Endothelial cell of umbilical vein (primary cell): ENCODE measurements around the gene PSMB2. TPM values are rescaled to one million over a fixed set of nuclear protein-coding genes. Genes with fewer than 3 reads are reported as not detected.

ENCODE experiments used
- BruUV-seq: library from RNA; stranded (reverse); fragments of 400-500 nt; replicated peaks from 2 replicates; lab custom pipeline; 2021; lab: Mats Ljungman, UMichigan
- CTCF ChIA-PET: fragments of 300-600, 350-600 bp; sonication (Branson Sonifier 250); formaldehyde crosslinking; loops from one replicate; lab custom pipeline; 2021; ENCODE audit warnings: antibody characterized with exemption, inconsistent platforms; lab: Charles Lee
- POLR2A ChIA-PET: fragments of 300-600, 350-600 bp; sonication (Branson Sonifier 250); formaldehyde crosslinking; loops from one replicate; lab custom pipeline; 2021; ENCODE audit warnings: antibody characterized with exemption, inconsistent platforms; lab: Charles Lee
- DNase-seq: peaks from one replicate; pipeline ENCODE4 v3.0.0-alpha.2; 2011; ENCODE audit warnings: low read depth, low spot score
- FAIRE-seq: peaks from 2 replicates; lab custom pipeline; 2011; peaks lifted over from hg19 to GRCh38; lab: Jason Lieb, UNC
- H2AFZ ChIP-seq: 2 replicates; pipeline ENCODE4 v1.6.0; 2012; ENCODE audit warnings: low read depth, low read length, control low read depth, inconsistent platforms
- H3K27ac ChIP-seq: 2 replicates; pipeline ENCODE4 v1.5.1; 2011; ENCODE audit warnings: low read depth, mild to moderate bottlenecking, control low read depth, low read length, moderate library complexity; ENCODE audit not compliant: insufficient read depth
- H3K27me3 ChIP-seq, 2 experiments: 2 replicates each; pipeline versions ENCODE4 v1.6.0 to v1.6.1; 2011; ENCODE audit warnings: low read length in 2 of 2, mixed read lengths in 1 of 2; ENCODE audit not compliant: control insufficient read depth in 2 of 2, insufficient read depth in 2 of 2
- H3K36me3 ChIP-seq, 2 experiments: 2 replicates in 1 of 2; 3 replicates in 1 of 2; pipeline ENCODE4 v1.5.1; 2011; ENCODE audit warnings: low read length in 2 of 2, mild to moderate bottlenecking in 1 of 2, moderate library complexity in 1 of 2; ENCODE audit not compliant: control insufficient read depth in 2 of 2, insufficient read depth in 2 of 2; ENCODE audit errors: extremely low read depth in 1 of 2
- H3K4me1 ChIP-seq: 3 replicates; pipeline ENCODE4 v1.5.1; 2011; ENCODE audit warnings: mild to moderate bottlenecking, low read length; ENCODE audit not compliant: control insufficient read depth, insufficient read depth; ENCODE audit errors: extremely low read depth
- H3K4me2 ChIP-seq: 2 replicates; pipeline ENCODE4 v1.6.1; 2011; ENCODE audit warnings: low read length, control low read depth, mixed read lengths; ENCODE audit not compliant: insufficient read depth
- H3K4me3 ChIP-seq, 3 experiments: fragments of 200-600 bp in 1 of 3; sonication (generic), shearing (Covaris generic) in 1 of 3; replicated peaks in 1 of 3; 2 replicates each; pipeline ENCODE4 v1.5.1; 2011 to 2016; ENCODE audit warnings: control low read depth in 3 of 3, low read length in 3 of 3, mild to moderate bottlenecking in 2 of 3, inconsistent platforms in 1 of 3, low read depth in 1 of 3, moderate library complexity in 1 of 3; ENCODE audit not compliant: insufficient read depth in 1 of 3
- H3K79me2 ChIP-seq: 2 replicates; pipeline ENCODE4 v1.6.0; 2012; ENCODE audit warnings: low read length, inconsistent platforms; ENCODE audit not compliant: control insufficient read depth, insufficient read depth
- H3K9ac ChIP-seq: replicated peaks from 2 replicates; pipeline ENCODE3; 2011; ENCODE audit warnings: low read length, control low read depth; ENCODE audit not compliant: insufficient read depth; ENCODE audit errors: extremely low read depth
- H3K9me1 ChIP-seq: replicated peaks from 3 replicates; pipeline ENCODE4 v1.6.0; 2011; ENCODE audit warnings: mild to moderate bottlenecking, low read length; ENCODE audit not compliant: control insufficient read depth, insufficient read depth; ENCODE audit errors: extremely low read depth
- H3K9me3 ChIP-seq: replicated peaks from 2 replicates; pipeline ENCODE4 v1.5.1; 2012; ENCODE audit warnings: low read length, inconsistent platforms; ENCODE audit not compliant: control insufficient read depth, insufficient read depth
- H4K20me1 ChIP-seq: replicated peaks from 2 replicates; pipeline ENCODE3; 2011; ENCODE audit warnings: mild to moderate bottlenecking, low read length; ENCODE audit not compliant: control insufficient read depth, insufficient read depth; ENCODE audit errors: extremely low read depth
- CTCF ChIP-seq, 2 donors: IDR thresholded peaks; 1 replicate in 1 of 2; 2 replicates in 1 of 2; pipeline ENCODE4 v1.5.1; 2011; ENCODE audit warnings: low read length in 2 of 2, mild to moderate bottlenecking in 2 of 2, moderate library complexity in 2 of 2, control low read depth in 1 of 2, inconsistent platforms in 1 of 2, low read depth in 1 of 2; ENCODE audit not compliant: insufficient read depth in 1 of 2; ENCODE audit errors: extremely low read depth in 1 of 2
- EZH2 ChIP-seq: IDR thresholded peaks from 2 replicates; pipeline ENCODE4 v1.6.1; 2012; ENCODE audit warnings: borderline replicate concordance, low read depth, mild to moderate bottlenecking, moderate library complexity, low read length, inconsistent platforms; ENCODE audit not compliant: severe bottlenecking
- FOS ChIP-seq: IDR thresholded peaks from 2 replicates; pipeline ENCODE4 v1.6.1; 2011; ENCODE audit warnings: mild to moderate bottlenecking, low read length, moderate library complexity, borderline replicate concordance; ENCODE audit not compliant: insufficient read depth
- GATA2 ChIP-seq: IDR thresholded peaks from 2 replicates; pipeline ENCODE4 v1.7.0; 2011; ENCODE audit warnings: low read depth, mild to moderate bottlenecking, moderate library complexity, mixed read lengths, low read length; ENCODE audit not compliant: insufficient read length, insufficient read depth
- JUN ChIP-seq: IDR thresholded peaks from 2 replicates; pipeline ENCODE4 v1.6.1; 2011; ENCODE audit warnings: borderline replicate concordance, low read depth; ENCODE audit not compliant: insufficient read length, insufficient read depth
- MAX ChIP-seq: IDR thresholded peaks from 2 replicates; pipeline ENCODE4 v1.6.1; 2011; ENCODE audit not compliant: insufficient read depth, insufficient read length
- MYC ChIP-seq: IDR thresholded peaks from one replicate; pipeline ENCODE4 v1.6.1; 2011; ENCODE audit warnings: mild to moderate bottlenecking, low read depth, low read length
- POLR2A ChIP-seq: IDR thresholded peaks from 2 replicates; pipeline ENCODE4 v1.6.1; 2012; ENCODE audit warnings: low read depth, mild to moderate bottlenecking, control low read depth, low read length
- POLR2AphosphoS5 ChIP-seq: IDR thresholded peaks from 2 replicates; pipeline ENCODE4 v1.6.1; 2012; ENCODE audit warnings: low read depth, mild to moderate bottlenecking, control low read depth, low read length, moderate library complexity; ENCODE audit not compliant: insufficient read depth
- dilution Hi-C: fragments of 300-500 bp; cut with MboI; formaldehyde crosslinking; loops from one replicate; pipeline ENCODE4 v1.15.0; 2019; ENCODE audit warnings: low sequenced_read_pairs; ENCODE audit not compliant: extremely low pct_ligation_motif_present
- intact Hi-C: fragments of 100-400 bp; cut with micrococcal nuclease; formaldehyde crosslinking; loops from one replicate; pipeline ENCODE4 v1.10.0; 2022
- polyA plus RNA-seq, 4 experiments: library from polyadenylated mRNA; depleted of rRNA in 3 of 4; stranded (reverse) in 3 of 4; unstranded in 1 of 4; fragments of >200 nt; gene quantifications; 2 replicates each; pipeline versions ENCODE4 v1.2.1 to v1.2.3, GENCODE V29; 2011 to 2012; ENCODE audit warnings: missing spikeins in 1 of 4
- total RNA-seq: library from RNA; stranded (reverse); gene quantifications from 2 replicates; pipeline ENCODE4 v1.2.3, GENCODE V29; 2021

PSMB2 gene
- total and polyA plus RNA-seq, 2 donors (not counting 3 experiments of a cell fraction or from before 2014, with no cell fraction given): 93.6 to 118 TPM

GRCh38 chr1:35572296-35572695, 69.0 kb downstream of the PSMB2 start:
- intact Hi-C loops: no loop called here
- Histone ChIP-seq H3K4me1 (peaks cover 6% of the 10 kb centered on the region), H3K36me3 (no peaks in the 10 kb centered on the region), H3K79me2 (no peaks in the 10 kb centered on the region), H3K27ac (no peak overlapping the region), H4K20me1 (no peaks in the 10 kb centered on the region), H3K9ac (no peak overlapping the region), H3K27me3 (peaks cover 43 to 63% of the 10 kb centered on the region in 2 experiments), H3K9me3 (no peaks in the 10 kb centered on the region), H3K4me2 (no peak overlapping the region), H3K9me1 (no peaks in the 10 kb centered on the region), H2AFZ (no peak overlapping the region), H3K4me3 (no peak overlapping the region)
- FAIRE-seq: no peak
- TF ChIP-seq JUN (no peak), MAX (no peak), EZH2 (no peak), GATA2 (no peak), FOS (no peak), CTCF (IDR thresholded peaks at IDR 0.05; ENCODE audit: extremely low read depth in 1 of 2, insufficient read depth in 1 of 2, low read depth in 1 of 2, low read length in 2 of 2) (no peak), POLR2A (no peak), POLR2AphosphoS5 (no peak), MYC (no peak)
- no peak for DNase-seq
- dilution Hi-C loops: no loop called here
- ChIA-PET CTCF (interaction anchor here (0.7 to 4.5 kb wide), 9 partner anchors 7 to 201 kb away, joined by 3 to 67 read pairs (median 7); partner anchors contain the start of gene CLSPN), POLR2A (no interaction called here)
- no TSS peak for BruUV-seq
